H9 (cell line): ENCODE measurements around the gene AFMID. TPM values are rescaled to one million over a fixed set of nuclear protein-coding genes. Genes with fewer than 3 reads are reported as not detected.

Experiments
- DNase-seq: peaks from one replicate; pipeline ENCODE4 v3.0.0-alpha.2; 2017
- H2AFZ ChIP-seq: one replicate; pipeline ENCODE4 v1.6.1; 2013; ENCODE audit warnings: mild to moderate bottlenecking, low read length, control low read depth, moderate library complexity
- H2AK5ac ChIP-seq: 2 replicates; pipeline ENCODE4 v1.6.1; 2013; ENCODE audit warnings: low read length, control low read depth, mixed read lengths; ENCODE audit not compliant: insufficient read length
- H2BK120ac ChIP-seq: one replicate; pipeline ENCODE4 v1.6.1; 2013; ENCODE audit warnings: low read depth, mild to moderate bottlenecking, low read length, control low read depth, inconsistent platforms; ENCODE audit not compliant: poor library complexity, severe bottlenecking
- H2BK12ac ChIP-seq: 2 replicates; pipeline ENCODE4 v1.6.1; 2013; ENCODE audit warnings: low read length, control low read depth, mixed read lengths, low read depth; ENCODE audit not compliant: insufficient read length
- H2BK15ac ChIP-seq: 2 replicates; pipeline ENCODE4 v1.6.1; 2013; ENCODE audit warnings: low read depth, low read length, control low read depth
- H2BK20ac ChIP-seq: one replicate; pipeline ENCODE4 v1.6.1; 2013; ENCODE audit warnings: low read depth, mild to moderate bottlenecking, low read length, control low read depth, inconsistent platforms; ENCODE audit not compliant: poor library complexity, severe bottlenecking
- H2BK5ac ChIP-seq: 2 replicates; pipeline ENCODE4 v1.6.1; 2013; ENCODE audit warnings: low read length, control low read depth, mixed read lengths; ENCODE audit not compliant: insufficient read length
- H3K14ac ChIP-seq: 2 replicates; pipeline ENCODE4 v1.6.1; 2013; ENCODE audit warnings: low read length, control low read depth; ENCODE audit not compliant: insufficient read depth
- H3K18ac ChIP-seq: 2 replicates; pipeline ENCODE4 v1.6.1; 2013; ENCODE audit warnings: low read depth, mild to moderate bottlenecking, mixed read lengths, low read length, control low read depth; ENCODE audit not compliant: insufficient read length
- H3K23ac ChIP-seq: 2 replicates; pipeline ENCODE4 v1.6.1; 2013; ENCODE audit warnings: low read length, control low read depth, mixed read lengths, low read depth; ENCODE audit not compliant: insufficient read length
- H3K23me2 ChIP-seq: 2 replicates; pipeline ENCODE4 v1.6.1; 2013; ENCODE audit warnings: low read depth, mild to moderate bottlenecking, mixed read lengths, low read length, control low read depth; ENCODE audit not compliant: insufficient read length, poor library complexity, severe bottlenecking
- H3K27ac ChIP-seq: 2 replicates; pipeline ENCODE4 v1.5.1; 2013; ENCODE audit warnings: low read length, control low read depth, mixed read lengths, low read depth; ENCODE audit not compliant: insufficient read length
- H3K27me3 ChIP-seq: 2 replicates; pipeline ENCODE4 v1.6.1; 2013; ENCODE audit warnings: low read length, control low read depth, inconsistent platforms; ENCODE audit not compliant: insufficient read depth
- H3K4ac ChIP-seq: 2 replicates; pipeline ENCODE4 v1.6.1; 2013; ENCODE audit warnings: low read depth, mild to moderate bottlenecking, control low read depth, inconsistent platforms, low read length, moderate library complexity
- H3K4me1 ChIP-seq: 2 replicates; pipeline ENCODE4 v1.6.1; 2013; ENCODE audit warnings: low read length, control low read depth, inconsistent platforms; ENCODE audit not compliant: insufficient read depth
- H3K4me2 ChIP-seq: 2 replicates; pipeline ENCODE4 v1.6.1; 2013; ENCODE audit warnings: low read length, control low read depth, mixed read lengths; ENCODE audit not compliant: insufficient read length, insufficient read depth
- H3K56ac ChIP-seq: 2 replicates; pipeline ENCODE4 v1.6.1; 2013; ENCODE audit warnings: low read depth, mild to moderate bottlenecking, mixed read lengths, low read length, control low read depth; ENCODE audit not compliant: insufficient read length
- H3K79me1 ChIP-seq: 2 replicates; pipeline ENCODE4 v1.6.1; 2013; ENCODE audit warnings: low read depth, mild to moderate bottlenecking, moderate library complexity, low read length, control low read depth, inconsistent platforms; ENCODE audit not compliant: insufficient read depth, poor library complexity, severe bottlenecking
- H3K79me2 ChIP-seq: 2 replicates; pipeline ENCODE4 v1.6.1; 2013; ENCODE audit warnings: low read length, control low read depth, inconsistent platforms; ENCODE audit not compliant: insufficient read depth
- H3K9ac ChIP-seq: 2 replicates; pipeline ENCODE4 v1.6.1; 2013; ENCODE audit warnings: low read length, control low read depth, mixed read lengths; ENCODE audit not compliant: insufficient read length; ENCODE audit errors: extremely low read depth
- H3K9me3 ChIP-seq: one replicate; pipeline ENCODE4 v1.6.1; 2013; ENCODE audit warnings: low read depth, low read length, inconsistent platforms; ENCODE audit not compliant: control insufficient read depth
- H3T11ph ChIP-seq: one replicate; pipeline ENCODE4 v1.6.1; 2013; ENCODE audit warnings: mild to moderate bottlenecking, low read length, control low read depth, inconsistent platforms
- H4K20me1 ChIP-seq: one replicate; pipeline ENCODE4 v1.6.1; 2013; ENCODE audit not compliant: control insufficient read depth, insufficient read length, insufficient read depth
- H4K5ac ChIP-seq: 2 replicates; pipeline ENCODE4 v1.6.1; 2013; ENCODE audit warnings: low read depth, mild to moderate bottlenecking, mixed read lengths, low read length, control low read depth; ENCODE audit not compliant: insufficient read length
- H4K8ac ChIP-seq: replicated peaks from 2 replicates; pipeline ENCODE4 v1.6.1; 2013; ENCODE audit warnings: low read length, control low read depth, mixed read lengths, low read depth; ENCODE audit not compliant: insufficient read length
- H4K91ac ChIP-seq: 2 replicates; pipeline ENCODE4 v1.6.1; 2013; ENCODE audit warnings: low read depth, mild to moderate bottlenecking, moderate library complexity, mixed read lengths, low read length, control low read depth; ENCODE audit not compliant: insufficient read length
- H3K27ac Mint-ChIP-seq, 3 experiments: 2 replicates in 2 of 3; 3 replicates in 1 of 3; pipeline ENCODE4 v1.8.0; 2020 to 2021; ENCODE audit warnings: mixed read lengths in 3 of 3, mild to moderate bottlenecking in 1 of 3, moderate library complexity in 1 of 3
- H3K27me3 Mint-ChIP-seq: 2 replicates; pipeline ENCODE4 v1.8.0; 2021; ENCODE audit warnings: low read depth, mild to moderate bottlenecking, moderate library complexity, mixed read lengths
- H3K36me3 Mint-ChIP-seq, 3 experiments: 2 replicates in 2 of 3; 3 replicates in 1 of 3; pipeline ENCODE4 v1.8.0; 2020 to 2021; ENCODE audit warnings: low read depth in 3 of 3, mixed read lengths in 3 of 3; ENCODE audit not compliant: insufficient read depth in 1 of 3
- H3K4me1 Mint-ChIP-seq, 2 experiments: 2 replicates each; pipeline ENCODE4 v1.8.0; 2020; ENCODE audit warnings: mixed read lengths in 2 of 2
- H3K4me3 Mint-ChIP-seq, 2 experiments: 2 replicates in 1 of 2; 3 replicates in 1 of 2; pipeline ENCODE4 v1.8.0; 2020 to 2021; ENCODE audit warnings: mild to moderate bottlenecking in 2 of 2, mixed read lengths in 2 of 2, moderate library complexity in 1 of 2
- H3K9me3 Mint-ChIP-seq, 2 experiments: 2 replicates in 1 of 2; 3 replicates in 1 of 2; pipeline ENCODE4 v1.8.0; 2020; ENCODE audit warnings: mild to moderate bottlenecking in 2 of 2, mixed read lengths in 2 of 2, moderate library complexity in 1 of 2
- CTCF ChIP-seq: fragments of 200-600 bp; sonication (generic); conservative IDR thresholded peaks from 3 replicates; pipeline ENCODE4 v1.8.0; 2021; ENCODE audit warnings: antibody characterized with exemption, mild to moderate bottlenecking
- WGBS: extraction: QIAGEN DNeasy Blood & Tissue Kit; methylation state at CpG from one replicate; pipeline ENCODE4 v1.1.7; 2013; ENCODE audit warnings: missing lambda C conversion rate, low lambda C conversion rate, mixed read lengths; ENCODE audit not compliant: insufficient read length; ENCODE audit errors: extremely low coverage; 5-methylcytosine and 5-hydroxymethylcytosine counted together
- total RNA-seq: library from RNA; stranded (reverse); gene quantifications from 2 replicates; pipeline ENCODE4 v1.2.1, GENCODE V29; 2021

The AFMID gene
- total RNA-seq, 1 experiment from 2014 or later: 64.1 TPM

GRCh38 chr17:78164748-78165607 is 22.2 kb upstream of the AFMID start:
- Mint-ChIP-seq H3K36me3 (no peaks in the 10 kb centered on the region; a peak in 2 of 7 replicates), H3K9me3 (no peaks in the 10 kb centered on the region), H3K4me1 (peaks cover 13 to 22% of the 10 kb centered on the region in 2 experiments), H3K27me3 (peaks cover under 1% of the 10 kb centered on the region), H3K27ac (no peak overlapping the region), H3K4me3 (no peak overlapping the region)
- H2BK120ac ChIP-seq: no peak overlapping the region
- no peak overlapping the region for H4K8ac ChIP-seq
- TF ChIP-seq CTCF: no peak
- no peak overlapping the region for H4K5ac ChIP-seq
- H3T11ph ChIP-seq: no peak overlapping the region
- H3K4me1 ChIP-seq: no peaks in the 10 kb centered on the region; the same call in 1 of the 2 replicates
- no peak overlapping the region for H4K91ac ChIP-seq
- no peaks in the 10 kb centered on the region for H3K23me2 ChIP-seq
- H2BK15ac ChIP-seq: no peak overlapping the region
- no peak overlapping the region for H2AFZ ChIP-seq
- no peak overlapping the region for H2BK5ac ChIP-seq
- no peak overlapping the region for H2AK5ac ChIP-seq
- no peak overlapping the region for H3K4me2 ChIP-seq
- no peaks in the 10 kb centered on the region for H3K79me2 ChIP-seq
- no peaks in the 10 kb centered on the region for H3K79me1 ChIP-seq
- no peak for DNase-seq
- H3K23ac ChIP-seq: no peak overlapping the region
- H3K9me3 ChIP-seq: no peaks in the 10 kb centered on the region
- no CpG with 5 or more reads among the region's 16 CpGs for WGBS
- H3K14ac ChIP-seq: no peak overlapping the region
- no peak overlapping the region for H2BK20ac ChIP-seq
- H3K56ac ChIP-seq: no peak overlapping the region
- no peak overlapping the region for H3K4ac ChIP-seq
- no peak overlapping the region for H2BK12ac ChIP-seq
- no peak overlapping the region for H3K9ac ChIP-seq
- H3K27ac ChIP-seq: no peak overlapping the region
- no peaks in the 10 kb centered on the region for H3K27me3 ChIP-seq
- H4K20me1 ChIP-seq: peaks cover 4% of the 10 kb centered on the region
- H3K18ac ChIP-seq: no peak overlapping the region
